Endothelial cell of umbilical vein (primary cell): Measurements from ENCODE around the gene TMEM14A. TPM values are rescaled to one million over a fixed set of nuclear protein-coding genes. Genes with fewer than 3 reads are reported as not detected.

Experiments
- BruUV-seq: library from RNA; stranded (reverse); fragments of 400-500 nt; replicated peaks from 2 replicates; lab custom pipeline; 2021; lab: Mats Ljungman, UMichigan
- CTCF ChIA-PET: fragments of 300-600, 350-600 bp; sonication (Branson Sonifier 250); formaldehyde crosslinking; loops from one replicate; lab custom pipeline; 2021; ENCODE audit warnings: antibody characterized with exemption, inconsistent platforms; lab: Charles Lee
- POLR2A ChIA-PET: fragments of 300-600, 350-600 bp; sonication (Branson Sonifier 250); formaldehyde crosslinking; loops from one replicate; lab custom pipeline; 2021; ENCODE audit warnings: antibody characterized with exemption, inconsistent platforms; lab: Charles Lee
- DNase-seq: peaks from one replicate; pipeline ENCODE4 v3.0.0-alpha.2; 2011; ENCODE audit warnings: low read depth, low spot score
- FAIRE-seq: peaks from 2 replicates; lab custom pipeline; 2011; peaks lifted over from hg19 to GRCh38; lab: Jason Lieb, UNC
- H2AFZ ChIP-seq: 2 replicates; pipeline ENCODE4 v1.6.0; 2012; ENCODE audit warnings: low read depth, low read length, control low read depth, inconsistent platforms
- H3K27ac ChIP-seq: 2 replicates; pipeline ENCODE4 v1.5.1; 2011; ENCODE audit warnings: low read depth, mild to moderate bottlenecking, control low read depth, low read length, moderate library complexity; ENCODE audit not compliant: insufficient read depth
- H3K27me3 ChIP-seq, 2 experiments: 2 replicates each; pipeline versions ENCODE4 v1.6.0 to v1.6.1; 2011; ENCODE audit warnings: low read length in 2 of 2, mixed read lengths in 1 of 2; ENCODE audit not compliant: control insufficient read depth in 2 of 2, insufficient read depth in 2 of 2
- H3K36me3 ChIP-seq, 2 experiments: 2 replicates in 1 of 2; 3 replicates in 1 of 2; pipeline ENCODE4 v1.5.1; 2011; ENCODE audit warnings: low read length in 2 of 2, mild to moderate bottlenecking in 1 of 2, moderate library complexity in 1 of 2; ENCODE audit not compliant: control insufficient read depth in 2 of 2, insufficient read depth in 2 of 2; ENCODE audit errors: extremely low read depth in 1 of 2
- H3K4me1 ChIP-seq: 3 replicates; pipeline ENCODE4 v1.5.1; 2011; ENCODE audit warnings: mild to moderate bottlenecking, low read length; ENCODE audit not compliant: control insufficient read depth, insufficient read depth; ENCODE audit errors: extremely low read depth
- H3K4me2 ChIP-seq: 2 replicates; pipeline ENCODE4 v1.6.1; 2011; ENCODE audit warnings: low read length, control low read depth, mixed read lengths; ENCODE audit not compliant: insufficient read depth
- H3K4me3 ChIP-seq, 3 experiments: fragments of 200-600 bp in 1 of 3; sonication (generic), shearing (Covaris generic) in 1 of 3; replicated peaks in 1 of 3; 2 replicates each; pipeline ENCODE4 v1.5.1; 2011 to 2016; ENCODE audit warnings: control low read depth in 3 of 3, low read length in 3 of 3, mild to moderate bottlenecking in 2 of 3, inconsistent platforms in 1 of 3, low read depth in 1 of 3, moderate library complexity in 1 of 3; ENCODE audit not compliant: insufficient read depth in 1 of 3
- H3K79me2 ChIP-seq: 2 replicates; pipeline ENCODE4 v1.6.0; 2012; ENCODE audit warnings: low read length, inconsistent platforms; ENCODE audit not compliant: control insufficient read depth, insufficient read depth
- H3K9ac ChIP-seq: replicated peaks from 2 replicates; pipeline ENCODE3; 2011; ENCODE audit warnings: low read length, control low read depth; ENCODE audit not compliant: insufficient read depth; ENCODE audit errors: extremely low read depth
- H3K9me1 ChIP-seq: replicated peaks from 3 replicates; pipeline ENCODE4 v1.6.0; 2011; ENCODE audit warnings: mild to moderate bottlenecking, low read length; ENCODE audit not compliant: control insufficient read depth, insufficient read depth; ENCODE audit errors: extremely low read depth
- H3K9me3 ChIP-seq: replicated peaks from 2 replicates; pipeline ENCODE4 v1.5.1; 2012; ENCODE audit warnings: low read length, inconsistent platforms; ENCODE audit not compliant: control insufficient read depth, insufficient read depth
- H4K20me1 ChIP-seq: replicated peaks from 2 replicates; pipeline ENCODE3; 2011; ENCODE audit warnings: mild to moderate bottlenecking, low read length; ENCODE audit not compliant: control insufficient read depth, insufficient read depth; ENCODE audit errors: extremely low read depth
- EZH2 ChIP-seq: IDR thresholded peaks from 2 replicates; pipeline ENCODE4 v1.6.1; 2012; ENCODE audit warnings: borderline replicate concordance, low read depth, mild to moderate bottlenecking, moderate library complexity, low read length, inconsistent platforms; ENCODE audit not compliant: severe bottlenecking
- FOS ChIP-seq: IDR thresholded peaks from 2 replicates; pipeline ENCODE4 v1.6.1; 2011; ENCODE audit warnings: mild to moderate bottlenecking, low read length, moderate library complexity, borderline replicate concordance; ENCODE audit not compliant: insufficient read depth
- GATA2 ChIP-seq: IDR thresholded peaks from 2 replicates; pipeline ENCODE4 v1.7.0; 2011; ENCODE audit warnings: low read depth, mild to moderate bottlenecking, moderate library complexity, mixed read lengths, low read length; ENCODE audit not compliant: insufficient read length, insufficient read depth
- JUN ChIP-seq: IDR thresholded peaks from 2 replicates; pipeline ENCODE4 v1.6.1; 2011; ENCODE audit warnings: borderline replicate concordance, low read depth; ENCODE audit not compliant: insufficient read length, insufficient read depth
- MYC ChIP-seq: IDR thresholded peaks from one replicate; pipeline ENCODE4 v1.6.1; 2011; ENCODE audit warnings: mild to moderate bottlenecking, low read depth, low read length
- POLR2A ChIP-seq: IDR thresholded peaks from 2 replicates; pipeline ENCODE4 v1.6.1; 2012; ENCODE audit warnings: low read depth, mild to moderate bottlenecking, control low read depth, low read length
- POLR2AphosphoS5 ChIP-seq: IDR thresholded peaks from 2 replicates; pipeline ENCODE4 v1.6.1; 2012; ENCODE audit warnings: low read depth, mild to moderate bottlenecking, control low read depth, low read length, moderate library complexity; ENCODE audit not compliant: insufficient read depth
- dilution Hi-C: fragments of 300-500 bp; cut with MboI; formaldehyde crosslinking; loops from one replicate; pipeline ENCODE4 v1.15.0; 2019; ENCODE audit warnings: low sequenced_read_pairs; ENCODE audit not compliant: extremely low pct_ligation_motif_present
- intact Hi-C: fragments of 100-400 bp; cut with micrococcal nuclease; formaldehyde crosslinking; loops from one replicate; pipeline ENCODE4 v1.10.0; 2022
- polyA plus RNA-seq, 4 experiments: library from polyadenylated mRNA; depleted of rRNA in 3 of 4; stranded (reverse) in 3 of 4; unstranded in 1 of 4; fragments of >200 nt; gene quantifications; 2 replicates each; pipeline versions ENCODE4 v1.2.1 to v1.2.3, GENCODE V29; 2011 to 2012; ENCODE audit warnings: missing spikeins in 1 of 4
- total RNA-seq: library from RNA; stranded (reverse); gene quantifications from 2 replicates; pipeline ENCODE4 v1.2.3, GENCODE V29; 2021
- TF ChIP-seq, protein P1 (sequence below), 2 donors: IDR thresholded peaks; 1 replicate in 1 of 2; 2 replicates in 1 of 2; pipeline ENCODE4 v1.5.1; 2011; ENCODE audit warnings: low read length in 2 of 2, mild to moderate bottlenecking in 2 of 2, moderate library complexity in 2 of 2, control low read depth in 1 of 2, inconsistent platforms in 1 of 2, low read depth in 1 of 2; ENCODE audit not compliant: insufficient read depth in 1 of 2; ENCODE audit errors: extremely low read depth in 1 of 2
- TF ChIP-seq, protein P2 (sequence below): IDR thresholded peaks from 2 replicates; pipeline ENCODE4 v1.6.1; 2011; ENCODE audit not compliant: insufficient read depth, insufficient read length

The TMEM14A gene
- total and polyA plus RNA-seq, 2 donors (not counting 3 experiments of a cell fraction or from before 2014, with no cell fraction given): 19.5 to 33.7 TPM

DNA sequence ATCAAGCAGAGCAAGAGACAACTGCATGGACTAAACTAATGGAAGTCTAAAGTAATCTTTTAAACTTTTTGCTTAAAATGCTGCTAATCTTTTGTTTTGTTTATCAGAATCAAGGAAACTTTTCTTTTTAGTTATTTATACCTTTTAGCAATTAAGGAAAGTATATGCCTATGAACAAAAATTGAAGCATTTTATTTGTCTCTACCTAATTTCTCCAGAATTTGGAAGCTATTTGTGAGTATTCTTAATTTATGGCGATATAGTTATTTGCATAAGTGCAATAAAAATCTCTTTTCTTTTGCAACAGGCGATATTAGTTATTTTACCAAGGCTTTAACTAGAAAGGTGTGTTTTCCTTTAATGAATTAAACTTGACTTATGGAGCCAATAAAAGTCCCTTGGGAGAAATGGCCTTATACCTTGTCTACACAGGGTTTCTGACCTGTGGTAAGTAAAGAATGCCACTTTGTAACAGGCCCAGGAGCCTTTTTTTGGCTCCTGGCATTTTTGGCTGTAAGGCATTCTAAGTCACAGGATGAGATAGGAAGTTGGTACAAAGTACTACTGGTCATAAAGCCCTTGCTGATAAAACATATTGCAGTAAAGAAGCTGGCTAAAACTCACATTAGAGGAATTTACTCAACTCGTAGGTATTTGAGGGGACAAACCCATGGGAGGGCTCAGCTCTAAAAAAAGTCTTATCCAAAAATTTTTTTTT is 37.2 kb downstream of the TMEM14A start:
- no peak overlapping the region for H3K9ac ChIP-seq
- DNase-seq: no peak
- no peak overlapping the region for H3K4me2 ChIP-seq
- POLR2A ChIA-PET: no interaction called here
- no peaks in the 10 kb centered on the region for H3K36me3 ChIP-seq
- H2AFZ ChIP-seq: no peak overlapping the region
- no peak overlapping the region for H3K27ac ChIP-seq
- H4K20me1 ChIP-seq: no peaks in the 10 kb centered on the region
- FAIRE-seq: no peak
- no peak overlapping the region for H3K4me3 ChIP-seq
- dilution Hi-C loops (no loop called here), intact Hi-C loops (no loop called here)
- H3K9me3 ChIP-seq: no peaks in the 10 kb centered on the region
- no peaks in the 10 kb centered on the region for H3K9me1 ChIP-seq
- CTCF ChIA-PET: no interaction called here
- no TSS peak for BruUV-seq
- no peaks in the 10 kb centered on the region for H3K79me2 ChIP-seq
- no peak for TF ChIP-seq POLR2A
- TF ChIP-seq GATA2: no peak
- TF ChIP-seq POLR2AphosphoS5: no peak
- TF ChIP-seq, protein P1, sequence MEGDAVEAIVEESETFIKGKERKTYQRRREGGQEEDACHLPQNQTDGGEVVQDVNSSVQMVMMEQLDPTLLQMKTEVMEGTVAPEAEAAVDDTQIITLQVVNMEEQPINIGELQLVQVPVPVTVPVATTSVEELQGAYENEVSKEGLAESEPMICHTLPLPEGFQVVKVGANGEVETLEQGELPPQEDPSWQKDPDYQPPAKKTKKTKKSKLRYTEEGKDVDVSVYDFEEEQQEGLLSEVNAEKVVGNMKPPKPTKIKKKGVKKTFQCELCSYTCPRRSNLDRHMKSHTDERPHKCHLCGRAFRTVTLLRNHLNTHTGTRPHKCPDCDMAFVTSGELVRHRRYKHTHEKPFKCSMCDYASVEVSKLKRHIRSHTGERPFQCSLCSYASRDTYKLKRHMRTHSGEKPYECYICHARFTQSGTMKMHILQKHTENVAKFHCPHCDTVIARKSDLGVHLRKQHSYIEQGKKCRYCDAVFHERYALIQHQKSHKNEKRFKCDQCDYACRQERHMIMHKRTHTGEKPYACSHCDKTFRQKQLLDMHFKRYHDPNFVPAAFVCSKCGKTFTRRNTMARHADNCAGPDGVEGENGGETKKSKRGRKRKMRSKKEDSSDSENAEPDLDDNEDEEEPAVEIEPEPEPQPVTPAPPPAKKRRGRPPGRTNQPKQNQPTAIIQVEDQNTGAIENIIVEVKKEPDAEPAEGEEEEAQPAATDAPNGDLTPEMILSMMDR (IDR thresholded peaks at IDR 0.05; ENCODE audit: extremely low read depth in 1 of 2, insufficient read depth in 1 of 2, low read depth in 1 of 2, low read length in 2 of 2): no peak
- no peak for TF ChIP-seq EZH2
- no peak for TF ChIP-seq FOS
- no peak for TF ChIP-seq JUN
- TF ChIP-seq, protein P2, sequence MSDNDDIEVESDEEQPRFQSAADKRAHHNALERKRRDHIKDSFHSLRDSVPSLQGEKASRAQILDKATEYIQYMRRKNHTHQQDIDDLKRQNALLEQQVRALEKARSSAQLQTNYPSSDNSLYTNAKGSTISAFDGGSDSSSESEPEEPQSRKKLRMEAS: no peak
- no peak for TF ChIP-seq MYC
- H3K27me3 ChIP-seq: peaks cover 1 to 4% of the 10 kb centered on the region in 2 experiments
- no peaks in the 10 kb centered on the region for H3K4me1 ChIP-seq
